HepG2 (cell line): ENCODE measurements around the gene ZNF581. TPM values are rescaled to one million over a fixed set of nuclear protein-coding genes. Genes with fewer than 3 reads are reported as not detected.

Source experiments
- ATRX ChIP-seq: sonication (generic); formaldehyde crosslinking; IDR thresholded peaks from 2 replicates; pipeline ENCODE4 v1.4.0; 2020; ENCODE audit warnings: missing genetic modification reagents, borderline replicate concordance
- BCL6 ChIP-seq: IDR thresholded peaks from 2 replicates; pipeline ENCODE4 v1.6.1; 2016; ENCODE audit warnings: missing genetic modification reagents, missing compliant biosample characterization
- CHD2 ChIP-seq: IDR thresholded peaks from 2 replicates; pipeline ENCODE4 v1.6.1; 2011; ENCODE audit warnings: low read depth, low read length, improper control_type of control experiment
- CREB1 ChIP-seq, 2 experiments: fragments of 450-650 bp in 1 of 2; IDR thresholded peaks; 2 replicates each; pipeline ENCODE4 v1.6.1; 2016 to 2017; ENCODE audit warnings: control low read depth in 1 of 2, mild to moderate bottlenecking in 1 of 2, missing compliant biosample characterization in 1 of 2, missing genetic modification characterization in 1 of 2
- DMAP1 ChIP-seq: IDR thresholded peaks from 2 replicates; pipeline ENCODE4 v1.6.1; 2016
- MIXL1 ChIP-seq: IDR thresholded peaks from 2 replicates; pipeline ENCODE4 v1.6.1; 2016
- POLR2AphosphoS2 ChIP-seq: IDR thresholded peaks from 2 replicates; pipeline ENCODE4 v1.6.1; 2011; ENCODE audit warnings: low read depth, low read length, improper control_type of control experiment
- SIN3B ChIP-seq: fragments of 150-350 bp; IDR thresholded peaks from 2 replicates; pipeline ENCODE4 v1.6.1; 2014; ENCODE audit warnings: low read length
- SMYD3 ChIP-seq: sonication (generic); formaldehyde crosslinking; IDR thresholded peaks from 2 replicates; pipeline ENCODE4 v1.8.1; 2023; ENCODE audit warnings: mild to moderate bottlenecking, missing genetic modification reagents
- TAF15 ChIP-seq: fragments of 200-400 bp; formaldehyde crosslinking; IDR thresholded peaks from one replicate; pipeline ENCODE4 v1.6.1; 2018; ENCODE audit warnings: mild to moderate bottlenecking, low read depth, low read length; ENCODE audit not compliant: poor library complexity, severe bottlenecking
- TFDP2 ChIP-seq: sonication (generic); formaldehyde crosslinking; IDR thresholded peaks from 2 replicates; pipeline ENCODE4 v1.4.0; 2020; ENCODE audit warnings: missing genetic modification reagents
- ZBTB43 ChIP-seq: sonication (generic); formaldehyde crosslinking; conservative IDR thresholded peaks from 2 replicates; pipeline ENCODE4 v1.4.0; 2020; ENCODE audit warnings: missing genetic modification reagents
- ZBTB46 ChIP-seq: sonication (generic); formaldehyde crosslinking; IDR thresholded peaks from 2 replicates; pipeline ENCODE4 v1.4.0; 2020; ENCODE audit warnings: mild to moderate bottlenecking, missing genetic modification reagents, borderline replicate concordance
- ZFP90 ChIP-seq: sonication (generic); formaldehyde crosslinking; IDR thresholded peaks from 2 replicates; pipeline ENCODE4 v1.8.0; 2022; ENCODE audit warnings: missing genetic modification reagents, mild to moderate bottlenecking, inconsistent platforms, borderline replicate concordance
- ZNF160 ChIP-seq: sonication (generic); formaldehyde crosslinking; IDR thresholded peaks from 2 replicates; pipeline ENCODE4 v1.8.0; 2022; ENCODE audit warnings: mild to moderate bottlenecking, inconsistent platforms, missing genetic modification reagents
- ZNF234 ChIP-seq: sonication (generic); formaldehyde crosslinking; conservative IDR thresholded peaks from 2 replicates; pipeline ENCODE4 v1.5.1; 2020; ENCODE audit warnings: mild to moderate bottlenecking, missing genetic modification reagents
- ZNF343 ChIP-seq: sonication (generic); formaldehyde crosslinking; IDR thresholded peaks from 2 replicates; pipeline ENCODE4 v1.4.0; 2020; ENCODE audit warnings: mild to moderate bottlenecking, missing genetic modification reagents
- ZNF350 ChIP-seq: sonication (generic); formaldehyde crosslinking; IDR thresholded peaks from 2 replicates; pipeline ENCODE4 v1.4.0; 2020; ENCODE audit warnings: mild to moderate bottlenecking, low read depth, missing genetic modification reagents, borderline replicate concordance
- ZNF678 ChIP-seq: sonication (generic); formaldehyde crosslinking; IDR thresholded peaks from 2 replicates; pipeline ENCODE4 v1.4.0; 2020; ENCODE audit warnings: mild to moderate bottlenecking, missing genetic modification reagents
- ZNF710 ChIP-seq: sonication (generic); formaldehyde crosslinking; IDR thresholded peaks from 2 replicates; pipeline ENCODE4 v1.5.0; 2020; ENCODE audit warnings: mild to moderate bottlenecking, missing genetic modification reagents, borderline replicate concordance
- ZNF850 ChIP-seq: sonication (generic); formaldehyde crosslinking; conservative IDR thresholded peaks from 2 replicates; pipeline ENCODE4 v1.9.0; 2021; ENCODE audit warnings: mild to moderate bottlenecking, missing genetic modification reagents
- ZSCAN31 ChIP-seq: sonication (generic); formaldehyde crosslinking; IDR thresholded peaks from 2 replicates; pipeline ENCODE4 v1.5.0; 2020; ENCODE audit warnings: low read depth, mild to moderate bottlenecking, missing genetic modification reagents
- polyA plus RNA-seq, 8 experiments: library from polyadenylated mRNA; depleted of rRNA in 3 of 8; stranded (reverse) in 7 of 8; unstranded in 1 of 8; fragments of >200 nt; fragmentation: Illumina TruSeq in 4 of 8; extraction: Trizol in 4 of 8; gene quantifications; 2 replicates each; pipeline versions ENCODE4 v1.2.1 to v1.2.3, GENCODE V29; 2011 to 2016; ENCODE audit warnings: low read depth in 4 of 8, missing spikeins in 1 of 8, mixed read lengths in 1 of 8; ENCODE audit not compliant: insufficient read depth in 1 of 8
- total RNA-seq, 5 experiments: library from RNA; depleted of rRNA; stranded (reverse); fragments of >200 nt; fragmentation: Illumina TruSeq; extraction: Trizol; gene quantifications; 2 replicates each; pipeline ENCODE4 v1.2.3, GENCODE V29; 2016; ENCODE audit warnings: low read depth in 1 of 5

The ZNF581 gene
- total and polyA plus RNA-seq, 2 of the 13 experiments (the other 11 are each of a cell fraction or from before 2014, with no cell fraction given) = 19.6 to 49.5 TPM

GRCh38 chr19:55674841-55675660 lies 31.6 kb downstream of the ZNF581 start, which contains the start of gene EPN1 (continued):
- TF ChIP-seq ZBTB46 (CRISPR knock-in tag) (0 out of 2 replicates have a peak, but pooled peaks have one; percentile 27), ZSCAN31 (peak; percentile 84), ZBTB43 (CRISPR knock-in tag) (peak; percentile 38; the same call in 1 of the 2 replicates), ZNF850 (CRISPR knock-in tag) (no peak), MIXL1 (CRISPR knock-in tag) (no peak), CHD2 (peak; percentile 53; the same call in 1 of the 2 replicates), ZNF350 (CRISPR knock-in tag) (peak; percentile 73; the same call in 1 of the 2 replicates), ZNF343 (CRISPR knock-in tag) (peak; percentile 61; the same call in 1 of the 2 replicates), ZFP90 (CRISPR knock-in tag) (0 out of 2 replicates have a peak, but pooled peaks have one; percentile 24), CREB1 (IDR thresholded peaks at IDR 0.05) (peak; percentile 95), CREB1 (CRISPR knock-in tag; IDR thresholded peaks at IDR 0.05) (peak; percentile 92), SMYD3 (CRISPR knock-in tag) (no peak), ZNF234 (CRISPR knock-in tag) (no peak; the same call in 1 of the 2 replicates), TAF15 (peak; percentile 28), ZNF678 (peak; percentile 64; the same call in 1 of the 2 replicates), BCL6 (CRISPR knock-in tag) (no peak), POLR2AphosphoS2 (peak; percentile 85; the same call in 1 of the 2 replicates), ZNF710 (CRISPR knock-in tag) (no peak), TFDP2 (CRISPR knock-in tag) (peak; percentile 68), ATRX (no peak), DMAP1 (CRISPR knock-in tag) (peak; percentile 53; the same call in 1 of the 2 replicates), SIN3B (peak; percentile 49; the same call in 1 of the 2 replicates), ZNF160 (CRISPR knock-in tag) (peak; percentile 30; the same call in 1 of the 2 replicates)
